ENCODE measurements around the gene TDO2. TPM values are rescaled to one million over a fixed set of nuclear protein-coding genes. Genes with fewer than 3 reads are reported as not detected.

TDO2 gene
- polyA plus RNA-seq, 1 donor from 2014 or later = 0.73 TPM

- Histone ChIP-seq H3K36me3 (ENCODE audit: insufficient read depth, low read length) (no peaks in the 10 kb centered on the region), H3K27ac (ENCODE audit: low read length) (no peak overlapping the region), H3K9me2 (ENCODE audit: insufficient read depth, low read length) (no peaks in the 10 kb centered on the region), H4K20me1 (ENCODE audit: insufficient read depth) (no peaks in the 10 kb centered on the region), H3K79me2 (replicated peaks; ENCODE audit: insufficient read depth, low read length) (no peaks in the 10 kb centered on the region), H3F3A (ENCODE audit: insufficient read depth, low read length, poor library complexity, severe bottlenecking) (no peaks in the 10 kb centered on the region), H3K27me3 (ENCODE audit: insufficient read depth, low read depth, low read length) (no peaks in the 10 kb centered on the region), H3K4me2 (ENCODE audit: low read length) (no peak overlapping the region), H3K4me3 (ENCODE audit: low read length) (no peak overlapping the region), H3K9ac (ENCODE audit: low read length) (no peak overlapping the region), H2AFZ (ENCODE audit: low read depth, low read length) (no peak overlapping the region), H3K9me3 (ENCODE audit: low read length) (no peaks in the 10 kb centered on the region)
- TF ChIP-seq POLR2AphosphoS5 (IDR thresholded peaks at IDR 0.05) (no peak), TAF1 (IDR thresholded peaks at IDR 0.05; ENCODE audit: low read depth) (no peak), RAD21 (conservative IDR thresholded peaks at IDR 0.05) (no peak), EZH2 (IDR thresholded peaks at IDR 0.05; ENCODE audit: borderline replicate concordance, insufficient read depth, low read length, poor library complexity, severe bottlenecking) (no peak), EP300 (conservative IDR thresholded peaks at IDR 0.05; ENCODE audit: poor library complexity, severe bottlenecking) (no peak), MXI1 (conservative IDR thresholded peaks at IDR 0.05; ENCODE audit: poor library complexity, severe bottlenecking) (no peak)
These were observed 21.9 kb upstream of the TDO2 start for GRCh38 chr4:155881555-155881954.

GRCh38 chr4:155883895-155884294, 19.6 kb upstream of the TDO2 start:
- Histone ChIP-seq H3F3A (ENCODE audit: insufficient read depth, low read length, poor library complexity, severe bottlenecking) (no peaks in the 10 kb centered on the region), H4K20me1 (ENCODE audit: insufficient read depth) (no peaks in the 10 kb centered on the region), H2AFZ (ENCODE audit: low read depth, low read length) (no peak overlapping the region), H3K9me2 (ENCODE audit: insufficient read depth, low read length) (no peaks in the 10 kb centered on the region), H3K36me3 (ENCODE audit: insufficient read depth, low read length) (no peaks in the 10 kb centered on the region), H3K79me2 (replicated peaks; ENCODE audit: insufficient read depth, low read length) (no peaks in the 10 kb centered on the region), H3K9ac (ENCODE audit: low read length) (no peak overlapping the region), H3K4me3 (ENCODE audit: low read length) (no peak overlapping the region), H3K27me3 (ENCODE audit: insufficient read depth, low read depth, low read length) (no peaks in the 10 kb centered on the region), H3K9me3 (ENCODE audit: low read length) (no peaks in the 10 kb centered on the region), H3K27ac (ENCODE audit: low read length) (no peak overlapping the region), H3K4me2 (ENCODE audit: low read length) (no peak overlapping the region)
- TF ChIP-seq EZH2 (IDR thresholded peaks at IDR 0.05; ENCODE audit: borderline replicate concordance, insufficient read depth, low read length, poor library complexity, severe bottlenecking) (no peak), REST (IDR thresholded peaks at IDR 0.05; ENCODE audit: borderline replicate concordance) (no peak), MXI1 (conservative IDR thresholded peaks at IDR 0.05; ENCODE audit: poor library complexity, severe bottlenecking) (no peak), RAD21 (conservative IDR thresholded peaks at IDR 0.05) (no peak), CTCF (IDR thresholded peaks at IDR 0.05; ENCODE audit: poor library complexity, severe bottlenecking) (no peak), SMC3 (conservative IDR thresholded peaks at IDR 0.05; ENCODE audit: poor library complexity) (no peak), POLR2AphosphoS5 (IDR thresholded peaks at IDR 0.05) (no peak), TAF1 (IDR thresholded peaks at IDR 0.05; ENCODE audit: low read depth) (no peak), EP300 (conservative IDR thresholded peaks at IDR 0.05; ENCODE audit: poor library complexity, severe bottlenecking) (no peak)

Measured in neural cell (in vitro differentiated cells).